Vagina (tissue), 2 donors: ENCODE data around the gene CEP104.

Experiments
- POLR2A ChIP-seq, 2 donors: fragments of 450-650 bp; IDR thresholded peaks; one replicate each; pipeline ENCODE4 v1.6.1; 2017; ENCODE audit warnings: antibody characterized with exemption in 2 of 2, mild to moderate bottlenecking in 2 of 2, moderate library complexity in 2 of 2
- TF ChIP-seq, protein P1 (sequence below), 3 experiments: fragments of 450-650 bp in 2 of 3; fragments of 200-600 bp in 1 of 3; sonication (generic) in 1 of 3; IDR thresholded peaks; one replicate each; pipeline ENCODE4 v1.5.1; 2017 to 2019; ENCODE audit warnings: antibody characterized with exemption in 3 of 3, mild to moderate bottlenecking in 2 of 3, moderate library complexity in 2 of 3

DNA sequence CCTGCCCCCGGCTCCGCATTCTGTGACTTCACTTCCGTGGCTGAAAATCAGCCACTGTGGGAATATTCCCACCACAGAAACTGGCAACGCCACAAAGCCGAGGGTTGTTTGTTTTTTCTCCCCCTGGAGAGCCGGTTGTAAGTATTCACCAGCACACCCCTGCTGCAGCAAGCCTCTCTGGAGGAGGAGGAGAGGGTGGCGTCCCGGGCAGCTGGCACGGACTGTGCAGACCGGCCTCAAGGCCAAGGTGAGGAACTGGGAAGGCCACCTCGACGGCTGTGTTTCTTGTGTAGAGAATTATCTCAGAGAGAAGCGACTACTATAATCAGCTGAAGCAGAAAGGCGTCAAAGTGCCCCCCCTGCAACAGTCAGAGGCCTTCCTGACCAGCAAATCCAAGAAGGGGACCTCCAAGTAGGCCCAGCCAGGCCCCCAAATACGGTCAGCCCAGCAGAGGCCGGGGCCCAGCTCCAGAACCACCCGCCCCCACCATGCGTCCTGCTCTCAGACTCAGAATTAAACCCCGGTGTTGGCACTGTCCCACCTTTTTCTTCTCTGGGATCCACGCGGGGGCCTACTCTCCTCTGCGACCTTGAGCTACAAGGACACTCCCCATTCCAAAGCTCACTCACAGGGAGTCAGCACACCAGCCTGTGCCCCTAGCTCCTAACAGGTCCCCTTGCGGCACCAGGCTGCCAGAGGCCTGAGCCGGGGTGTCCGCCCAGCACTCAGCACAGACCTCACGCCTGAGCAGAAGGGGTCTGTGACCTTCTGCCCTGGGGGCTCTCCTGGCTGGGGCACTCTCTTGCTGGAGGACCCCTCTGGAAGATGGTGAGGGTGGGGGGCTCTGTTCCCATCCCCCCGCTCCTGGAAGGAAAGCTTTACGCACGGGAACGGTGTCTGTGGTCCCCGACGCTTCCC, 85.6 kb downstream of the CEP104 start:
- TF ChIP-seq, protein P1, sequence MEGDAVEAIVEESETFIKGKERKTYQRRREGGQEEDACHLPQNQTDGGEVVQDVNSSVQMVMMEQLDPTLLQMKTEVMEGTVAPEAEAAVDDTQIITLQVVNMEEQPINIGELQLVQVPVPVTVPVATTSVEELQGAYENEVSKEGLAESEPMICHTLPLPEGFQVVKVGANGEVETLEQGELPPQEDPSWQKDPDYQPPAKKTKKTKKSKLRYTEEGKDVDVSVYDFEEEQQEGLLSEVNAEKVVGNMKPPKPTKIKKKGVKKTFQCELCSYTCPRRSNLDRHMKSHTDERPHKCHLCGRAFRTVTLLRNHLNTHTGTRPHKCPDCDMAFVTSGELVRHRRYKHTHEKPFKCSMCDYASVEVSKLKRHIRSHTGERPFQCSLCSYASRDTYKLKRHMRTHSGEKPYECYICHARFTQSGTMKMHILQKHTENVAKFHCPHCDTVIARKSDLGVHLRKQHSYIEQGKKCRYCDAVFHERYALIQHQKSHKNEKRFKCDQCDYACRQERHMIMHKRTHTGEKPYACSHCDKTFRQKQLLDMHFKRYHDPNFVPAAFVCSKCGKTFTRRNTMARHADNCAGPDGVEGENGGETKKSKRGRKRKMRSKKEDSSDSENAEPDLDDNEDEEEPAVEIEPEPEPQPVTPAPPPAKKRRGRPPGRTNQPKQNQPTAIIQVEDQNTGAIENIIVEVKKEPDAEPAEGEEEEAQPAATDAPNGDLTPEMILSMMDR (IDR thresholded peaks at IDR 0.05) = no peak
- TF ChIP-seq POLR2A (IDR thresholded peaks at IDR 0.05) = no peak
